GM13977 (cell line): ENCODE results near the gene ARHGAP28.

ENCODE experiments used
- DNase-seq: peaks from one replicate; pipeline ENCODE4 v3.0.0; 2012; ENCODE audit warnings: low spot score
- in situ Hi-C: fragments of 300-500 bp; cut with MboI; formaldehyde crosslinking; loops from one replicate; pipeline ENCODE4 v1.12.0; 2022; ENCODE audit warnings: low sequenced_read_pairs, low pct_unique_long_range_greater_than_20kb, mixed read lengths, inconsistent platforms; ENCODE audit not compliant: unreplicated experiment
- TF ChIP-seq, protein P1 (sequence below): IDR thresholded peaks from 2 replicates; pipeline ENCODE4 v1.5.1; 2012; ENCODE audit warnings: mild to moderate bottlenecking, control low read depth; ENCODE audit not compliant: insufficient read depth; ENCODE audit errors: extremely low read depth, missing control alignments

ARHGAP28 gene

GRCh38 chr18:6719910-6720683, 9.4 kb upstream of the ARHGAP28 start:
- in situ Hi-C loops = no loop called here
- TF ChIP-seq, protein P1, sequence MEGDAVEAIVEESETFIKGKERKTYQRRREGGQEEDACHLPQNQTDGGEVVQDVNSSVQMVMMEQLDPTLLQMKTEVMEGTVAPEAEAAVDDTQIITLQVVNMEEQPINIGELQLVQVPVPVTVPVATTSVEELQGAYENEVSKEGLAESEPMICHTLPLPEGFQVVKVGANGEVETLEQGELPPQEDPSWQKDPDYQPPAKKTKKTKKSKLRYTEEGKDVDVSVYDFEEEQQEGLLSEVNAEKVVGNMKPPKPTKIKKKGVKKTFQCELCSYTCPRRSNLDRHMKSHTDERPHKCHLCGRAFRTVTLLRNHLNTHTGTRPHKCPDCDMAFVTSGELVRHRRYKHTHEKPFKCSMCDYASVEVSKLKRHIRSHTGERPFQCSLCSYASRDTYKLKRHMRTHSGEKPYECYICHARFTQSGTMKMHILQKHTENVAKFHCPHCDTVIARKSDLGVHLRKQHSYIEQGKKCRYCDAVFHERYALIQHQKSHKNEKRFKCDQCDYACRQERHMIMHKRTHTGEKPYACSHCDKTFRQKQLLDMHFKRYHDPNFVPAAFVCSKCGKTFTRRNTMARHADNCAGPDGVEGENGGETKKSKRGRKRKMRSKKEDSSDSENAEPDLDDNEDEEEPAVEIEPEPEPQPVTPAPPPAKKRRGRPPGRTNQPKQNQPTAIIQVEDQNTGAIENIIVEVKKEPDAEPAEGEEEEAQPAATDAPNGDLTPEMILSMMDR = no peak
- no peak for DNase-seq

DNA sequence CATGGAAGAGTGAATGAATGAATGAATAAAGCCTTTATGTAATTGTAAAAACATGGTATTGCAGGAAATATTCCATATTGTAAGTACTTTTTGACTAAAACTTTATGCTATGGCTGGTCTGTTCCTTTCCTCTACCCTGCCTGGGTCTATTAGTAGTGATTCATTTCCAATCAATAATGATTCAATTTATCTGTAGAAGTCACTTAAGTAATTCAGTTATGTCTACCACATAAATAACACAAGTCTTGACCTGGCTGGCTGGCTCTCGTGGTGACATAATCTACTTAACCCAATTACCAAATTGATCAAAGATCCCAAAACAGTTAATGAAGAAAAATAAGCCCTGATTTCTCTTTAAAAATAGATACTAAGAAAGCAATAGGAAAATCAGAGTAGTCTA, 7.8 kb upstream of the ARHGAP28 start:
- no peak for DNase-seq
- in situ Hi-C loops = no loop called here
- TF ChIP-seq, protein P1 = no peak

DNA sequence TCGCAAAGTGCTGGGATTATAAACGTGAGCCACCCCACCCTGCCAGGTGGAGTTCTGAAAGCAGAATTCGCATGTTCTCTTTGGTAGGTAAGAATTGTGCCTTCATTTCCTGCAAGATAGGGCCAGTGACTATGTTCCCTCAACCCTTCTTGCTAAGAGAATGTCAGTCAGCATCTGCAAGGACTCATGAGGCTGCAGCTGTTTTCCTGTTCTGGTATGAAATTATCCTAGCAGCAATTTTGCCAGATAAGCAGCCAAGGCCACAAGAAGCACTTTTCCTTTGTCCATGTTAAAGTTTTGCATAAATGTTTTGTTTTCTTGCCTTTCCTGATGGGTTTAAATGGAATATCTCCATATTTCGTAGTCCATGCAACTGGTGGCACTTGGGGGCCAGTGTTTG, 6.8 kb upstream of the ARHGAP28 start:
- DNase-seq = no peak
- TF ChIP-seq, protein P1 = no peak
- in situ Hi-C loops = no loop called here

DNA sequence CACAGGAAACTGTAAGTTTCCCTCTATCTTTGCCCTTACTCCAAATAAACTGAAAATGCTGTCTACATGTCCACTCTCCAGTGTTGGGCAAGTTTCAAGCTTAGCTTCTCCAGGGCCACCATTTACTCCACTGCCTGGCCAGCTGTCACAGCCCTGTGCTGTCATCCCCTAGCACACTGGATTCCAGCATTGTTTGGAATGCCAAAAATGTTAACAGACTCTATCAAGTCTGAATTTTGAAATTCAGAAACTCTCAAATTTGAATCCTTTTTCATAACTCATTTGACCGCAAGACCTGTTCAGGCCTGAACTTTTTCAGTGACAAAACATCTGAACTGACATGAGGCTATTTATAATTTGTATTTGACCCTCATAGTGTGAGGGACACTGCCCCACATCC, 5.2 kb upstream of the ARHGAP28 start:
- TF ChIP-seq, protein P1 = no peak
- in situ Hi-C loops = no loop called here
- DNase-seq = no peak

DNA sequence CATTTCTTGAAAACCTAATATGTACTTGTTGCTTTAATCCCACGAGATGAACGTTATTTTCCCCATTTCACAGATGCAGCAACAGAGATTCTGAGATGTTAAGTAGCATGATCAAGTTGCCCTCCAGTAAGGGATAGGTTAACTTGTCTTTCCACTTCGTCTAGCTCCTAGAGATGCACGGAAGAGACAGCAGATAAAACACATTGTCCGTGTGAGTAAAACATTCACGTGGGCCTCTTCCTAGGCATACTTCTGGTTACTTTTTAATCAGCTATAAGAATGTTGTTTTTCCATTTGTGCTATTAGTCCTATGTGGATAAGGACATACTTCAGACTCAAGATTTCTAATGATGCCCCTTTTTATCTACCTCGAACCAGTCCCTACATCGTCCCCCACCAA, 1.2 kb upstream of the ARHGAP28 start:
- in situ Hi-C loops = no loop called here
- no peak for DNase-seq
- TF ChIP-seq, protein P1 = no peak

DNA sequence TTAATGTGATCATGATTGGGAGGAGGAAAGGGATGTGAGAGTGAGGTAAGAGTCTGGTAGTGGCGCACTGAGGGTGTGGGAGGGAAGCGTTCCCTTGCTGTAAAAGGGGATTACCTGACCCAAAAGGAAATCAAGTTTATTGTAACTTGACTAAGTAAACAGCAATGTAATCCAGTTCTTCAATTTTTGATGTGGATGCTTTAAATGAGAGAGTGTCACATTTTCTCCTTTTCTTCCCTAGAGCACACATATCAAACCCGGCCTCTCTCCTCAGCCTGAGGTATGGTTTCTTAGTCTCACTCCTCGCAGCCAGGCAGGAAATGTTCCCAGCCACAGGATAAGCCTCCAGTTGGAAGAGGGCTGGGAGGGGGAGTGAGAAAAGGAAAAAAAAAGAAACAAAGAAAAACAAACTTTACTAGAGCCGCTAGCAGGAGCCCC, 688 bp upstream of the ARHGAP28 start:
- in situ Hi-C loops = no loop called here
- DNase-seq = no peak
- TF ChIP-seq, protein P1 = no peak
